GM12878 (cell line): ENCODE results near the gene CD86. TPM values are rescaled to one million over a fixed set of nuclear protein-coding genes. Genes with fewer than 3 reads are reported as not detected.

ENCODE experiments used
- BHLHE40 ChIP-seq, 2 experiments: fragments of 450-650 bp in 1 of 2; IDR thresholded peaks; 2 replicates each; pipeline ENCODE4 v1.6.1; 2011 to 2017; ENCODE audit warnings: low read depth in 2 of 2, borderline replicate concordance in 1 of 2, improper control_type of control experiment in 1 of 2, low read length in 1 of 2, mild to moderate bottlenecking in 1 of 2
- BMI1 ChIP-seq: fragments of 450-650 bp; IDR thresholded peaks from 2 replicates; pipeline ENCODE4 v1.6.1; 2016; ENCODE audit warnings: mild to moderate bottlenecking, moderate library complexity, borderline replicate concordance
- CREM ChIP-seq: IDR thresholded peaks from 2 replicates; pipeline ENCODE4 v1.6.1; 2014; ENCODE audit warnings: antibody characterized with exemption, low read depth
- CUX1 ChIP-seq: IDR thresholded peaks from 2 replicates; pipeline ENCODE4 v1.6.1; 2012; ENCODE audit warnings: improper control_type of control experiment, low read depth, low read length; ENCODE audit not compliant: insufficient replicate concordance
- DPF2 ChIP-seq: fragments of 450-650 bp; IDR thresholded peaks from 2 replicates; pipeline ENCODE4 v1.6.1; 2017; ENCODE audit warnings: mild to moderate bottlenecking
- FOXM1 ChIP-seq: IDR thresholded peaks from 2 replicates; pipeline ENCODE4 v1.6.1; 2012; ENCODE audit warnings: low read depth, mild to moderate bottlenecking, inconsistent platforms, low read length, moderate library complexity
- KLF5 ChIP-seq: fragments of 450-650 bp; IDR thresholded peaks from 2 replicates; pipeline ENCODE4 v1.6.1; 2014; ENCODE audit warnings: mild to moderate bottlenecking; ENCODE audit not compliant: partially characterized antibody
- MXI1 ChIP-seq: fragments of 150-350 bp; IDR thresholded peaks from 2 replicates; pipeline ENCODE4 v1.6.1; 2011; ENCODE audit warnings: low read depth, mild to moderate bottlenecking, inconsistent platforms, low read length, improper control_type of control experiment
- NR2F1 ChIP-seq: fragments of 450-650 bp; conservative IDR thresholded peaks from 2 replicates; pipeline ENCODE4 v1.6.1; 2017; ENCODE audit warnings: mild to moderate bottlenecking
- SMAD1 ChIP-seq: fragments of 450-650 bp; IDR thresholded peaks from 2 replicates; pipeline ENCODE4 v1.6.1; 2018; ENCODE audit warnings: mild to moderate bottlenecking, low read depth; ENCODE audit not compliant: partially characterized antibody
- STAT1 ChIP-seq: fragments of 450-650 bp; conservative IDR thresholded peaks from 2 replicates; pipeline ENCODE4 v1.6.1; 2014; ENCODE audit warnings: antibody characterized with exemption, mild to moderate bottlenecking
- TCF7 ChIP-seq: IDR thresholded peaks from 2 replicates; pipeline ENCODE4 v1.6.1; 2014; ENCODE audit warnings: antibody characterized with exemption, borderline replicate concordance
- ZNF274 ChIP-seq: IDR thresholded peaks from one replicate; pipeline ENCODE4 v1.8.0; 2011; ENCODE audit not compliant: insufficient read length, insufficient read depth
- ZNF687 ChIP-seq: fragments of 450-650 bp; IDR thresholded peaks from 2 replicates; pipeline ENCODE4 v1.6.1; 2017; ENCODE audit warnings: mild to moderate bottlenecking, moderate library complexity
- ZSCAN29 ChIP-seq: fragments of 450-650 bp; IDR thresholded peaks from 2 replicates; pipeline ENCODE4 v1.6.1; 2017; ENCODE audit warnings: mild to moderate bottlenecking, moderate library complexity
- polyA plus RNA-seq, 11 experiments: library from polyadenylated mRNA; depleted of rRNA in 4 of 11; unstranded in 6 of 11; stranded (reverse) in 5 of 11; fragments of >200 nt; fragmentation: Nextera tagmentation in 4 of 11; fragmentation: Illumina TruSeq in 1 of 11; extraction: Ambion mirVana in 4 of 11; extraction: Trizol in 1 of 11; gene quantifications; 1 replicate in 1 of 11; 2 replicates in 10 of 11; pipeline versions ENCODE4 v1.2.1 to v1.2.3, GENCODE V29; 2011 to 2016; ENCODE audit warnings: inconsistent platforms in 2 of 11, missing spikeins in 2 of 11, low read depth in 1 of 11
- total RNA-seq, 4 experiments: library from RNA; depleted of rRNA in 3 of 4; stranded (reverse); fragments of >200 nt in 3 of 4; fragmentation: Illumina TruSeq in 1 of 4; extraction: Trizol in 1 of 4; gene quantifications; 2 replicates each; pipeline versions ENCODE4 v1.2.1 to v1.2.3, GENCODE V29; 2013 to 2021
- TF ChIP-seq, protein P1 (sequence below): fragments of 450-650 bp; IDR thresholded peaks from 2 replicates; pipeline ENCODE4 v1.6.1; 2016; ENCODE audit warnings: mild to moderate bottlenecking

The CD86 gene
- total and polyA plus RNA-seq, 10 of the 15 experiments (the other 5 are each of a cell fraction or from before 2014, with no cell fraction given): 40.9 to 100 (median 55.5) TPM

GRCh38 chr3:122082357-122082756 lies 27.2 kb downstream of the CD86 start (continued):
- peak; percentile 47; the same call in 1 of the 2 replicates for TF ChIP-seq ZNF687
- TF ChIP-seq MXI1: no peak
- no peak for TF ChIP-seq SMAD1
- peak; percentile 80 to 91 for TF ChIP-seq BHLHE40 (IDR thresholded peaks at IDR 0.05; ENCODE audit: borderline replicate concordance in 1 of 2, low read depth in 2 of 2, low read length in 1 of 2)
- no peak for TF ChIP-seq CUX1
- TF ChIP-seq FOXM1: no peak
- 0 out of 2 replicates have a peak, but pooled peaks have one; percentile 6 for TF ChIP-seq ZSCAN29
- no peak for TF ChIP-seq KLF5
- TF ChIP-seq NR2F1: peak; percentile 49; the same call in 1 of the 2 replicates
- TF ChIP-seq DPF2: no peak
- TF ChIP-seq, protein P1, sequence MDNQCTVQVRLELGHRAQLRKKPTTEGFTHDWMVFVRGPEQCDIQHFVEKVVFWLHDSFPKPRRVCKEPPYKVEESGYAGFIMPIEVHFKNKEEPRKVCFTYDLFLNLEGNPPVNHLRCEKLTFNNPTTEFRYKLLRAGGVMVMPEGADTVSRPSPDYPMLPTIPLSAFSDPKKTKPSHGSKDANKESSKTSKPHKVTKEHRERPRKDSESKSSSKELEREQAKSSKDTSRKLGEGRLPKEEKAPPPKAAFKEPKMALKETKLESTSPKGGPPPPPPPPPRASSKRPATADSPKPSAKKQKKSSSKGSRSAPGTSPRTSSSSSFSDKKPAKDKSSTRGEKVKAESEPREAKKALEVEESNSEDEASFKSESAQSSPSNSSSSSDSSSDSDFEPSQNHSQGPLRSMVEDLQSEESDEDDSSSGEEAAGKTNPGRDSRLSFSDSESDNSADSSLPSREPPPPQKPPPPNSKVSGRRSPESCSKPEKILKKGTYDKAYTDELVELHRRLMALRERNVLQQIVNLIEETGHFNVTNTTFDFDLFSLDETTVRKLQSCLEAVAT: no peak
- TF ChIP-seq TCF7: no peak
- no peak for TF ChIP-seq ZNF274
- TF ChIP-seq STAT1: no peak
- no peak for TF ChIP-seq BMI1
- 0 out of 2 replicates have a peak, but pooled peaks have one; percentile 14 for TF ChIP-seq CREM
